ENCODE data around the gene DLG5.
A peak's percentile ranks its signal among the peaks of the same experiment; 100 is the strongest.

DNA sequence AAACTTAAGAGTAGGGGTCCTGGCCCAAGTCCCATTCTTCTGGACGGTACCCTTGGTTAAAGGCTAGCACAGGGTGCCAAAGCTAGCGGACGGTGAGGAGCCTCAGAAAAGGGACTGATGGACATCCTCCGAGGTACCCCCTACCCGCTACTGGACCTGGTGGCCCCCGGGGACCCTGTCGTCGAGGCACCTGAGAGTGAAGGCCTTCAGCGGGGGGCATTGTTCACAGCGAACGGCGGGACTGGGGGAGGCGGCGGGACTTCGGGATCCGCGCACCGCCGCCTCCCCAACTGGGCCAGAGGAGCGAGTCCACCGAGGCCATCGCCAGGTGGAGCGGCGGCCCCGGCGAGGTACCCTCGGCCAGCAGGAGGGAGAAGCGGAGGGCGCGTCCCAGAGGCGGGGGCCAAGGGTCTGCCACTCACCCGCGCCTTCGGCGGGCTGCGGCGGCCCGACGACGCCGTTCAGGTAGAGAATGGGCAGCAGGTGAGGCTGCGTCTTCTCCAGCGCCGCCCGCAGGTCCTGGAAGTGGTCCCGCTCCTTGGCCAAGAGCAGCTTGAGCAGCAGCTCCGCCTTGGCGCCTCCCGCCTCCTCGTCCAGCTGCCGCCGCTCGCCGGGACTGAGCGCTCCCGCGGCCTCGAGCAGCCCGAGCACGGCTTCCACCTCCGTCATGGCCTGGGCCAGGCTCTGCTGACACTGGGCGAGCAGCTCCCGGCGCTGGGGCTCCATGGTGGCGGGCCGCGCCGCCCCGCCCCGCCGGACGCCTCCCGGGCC is 575 bp downstream of the DLG5 start:
- TF ChIP-seq, protein P1, sequence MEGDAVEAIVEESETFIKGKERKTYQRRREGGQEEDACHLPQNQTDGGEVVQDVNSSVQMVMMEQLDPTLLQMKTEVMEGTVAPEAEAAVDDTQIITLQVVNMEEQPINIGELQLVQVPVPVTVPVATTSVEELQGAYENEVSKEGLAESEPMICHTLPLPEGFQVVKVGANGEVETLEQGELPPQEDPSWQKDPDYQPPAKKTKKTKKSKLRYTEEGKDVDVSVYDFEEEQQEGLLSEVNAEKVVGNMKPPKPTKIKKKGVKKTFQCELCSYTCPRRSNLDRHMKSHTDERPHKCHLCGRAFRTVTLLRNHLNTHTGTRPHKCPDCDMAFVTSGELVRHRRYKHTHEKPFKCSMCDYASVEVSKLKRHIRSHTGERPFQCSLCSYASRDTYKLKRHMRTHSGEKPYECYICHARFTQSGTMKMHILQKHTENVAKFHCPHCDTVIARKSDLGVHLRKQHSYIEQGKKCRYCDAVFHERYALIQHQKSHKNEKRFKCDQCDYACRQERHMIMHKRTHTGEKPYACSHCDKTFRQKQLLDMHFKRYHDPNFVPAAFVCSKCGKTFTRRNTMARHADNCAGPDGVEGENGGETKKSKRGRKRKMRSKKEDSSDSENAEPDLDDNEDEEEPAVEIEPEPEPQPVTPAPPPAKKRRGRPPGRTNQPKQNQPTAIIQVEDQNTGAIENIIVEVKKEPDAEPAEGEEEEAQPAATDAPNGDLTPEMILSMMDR (IDR thresholded peaks at IDR 0.05), result peak in 3 of 6 experiments; percentile 16 to 22 (median 17)
- no peak for TF ChIP-seq POLR2A (IDR thresholded peaks at IDR 0.05)

Measured in Peyer's patch (tissue), 4 donors.